Cardiac atrium fibroblast (primary cell): ENCODE results near the gene BANP. TPM values are rescaled to one million over a fixed set of nuclear protein-coding genes. Genes with fewer than 3 reads are reported as not detected.

Experiments used
- total RNA-seq: library from RNA; depleted of rRNA; stranded (reverse); fragments of >200 nt; gene quantifications from 2 replicates; pipeline ENCODE4 v1.2.3, GENCODE V29; 2015

BANP gene, protein sequence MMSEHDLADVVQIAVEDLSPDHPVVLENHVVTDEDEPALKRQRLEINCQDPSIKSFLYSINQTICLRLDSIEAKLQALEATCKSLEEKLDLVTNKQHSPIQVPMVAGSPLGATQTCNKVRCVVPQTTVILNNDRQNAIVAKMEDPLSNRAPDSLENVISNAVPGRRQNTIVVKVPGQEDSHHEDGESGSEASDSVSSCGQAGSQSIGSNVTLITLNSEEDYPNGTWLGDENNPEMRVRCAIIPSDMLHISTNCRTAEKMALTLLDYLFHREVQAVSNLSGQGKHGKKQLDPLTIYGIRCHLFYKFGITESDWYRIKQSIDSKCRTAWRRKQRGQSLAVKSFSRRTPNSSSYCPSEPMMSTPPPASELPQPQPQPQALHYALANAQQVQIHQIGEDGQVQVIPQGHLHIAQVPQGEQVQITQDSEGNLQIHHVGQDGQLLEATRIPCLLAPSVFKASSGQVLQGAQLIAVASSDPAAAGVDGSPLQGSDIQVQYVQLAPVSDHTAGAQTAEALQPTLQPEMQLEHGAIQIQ
- total RNA-seq, result 14.1 and 20.9 TPM in 2 replicates

DNA sequence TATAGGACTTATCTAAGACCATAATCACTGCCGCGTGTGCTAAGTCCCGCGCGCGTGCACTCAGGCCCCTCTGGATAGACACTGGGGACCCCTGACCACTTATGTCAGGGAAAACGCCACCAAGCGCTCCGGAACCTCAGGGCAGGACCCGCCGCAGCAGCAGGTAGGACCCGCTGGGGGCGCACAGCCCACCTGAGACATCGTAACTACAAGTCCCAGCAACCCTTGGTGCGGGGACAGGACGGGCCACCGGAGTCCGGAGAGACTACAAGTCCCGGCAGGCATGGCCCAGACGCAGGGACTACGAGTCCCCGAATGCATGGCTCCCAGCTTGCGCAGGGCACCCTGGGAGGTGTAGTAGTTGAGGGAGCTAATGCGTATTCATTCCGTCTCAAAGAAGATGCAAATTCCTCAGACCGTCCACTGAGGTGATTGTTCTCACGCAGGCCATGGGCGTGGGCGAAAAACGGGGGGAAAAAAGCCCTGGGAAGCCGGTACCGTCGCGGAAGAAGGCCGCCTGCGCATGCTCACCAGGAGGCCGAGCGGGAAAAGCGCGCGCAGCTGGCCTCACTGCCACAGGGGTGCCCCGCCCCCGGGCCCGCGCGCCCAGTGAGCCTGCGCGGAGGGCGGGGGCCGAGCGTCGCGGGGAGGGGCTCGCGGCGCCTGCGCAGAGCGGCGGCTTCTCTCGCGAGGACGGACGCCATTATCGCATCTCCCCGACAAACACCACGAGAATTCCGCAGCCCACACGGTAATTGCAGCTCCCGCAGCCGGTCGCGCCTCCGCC is at the start of gene BANP:
Gene BANP, plus strand, starts transcription at position 670 of the 787 bp plus-strand sequence. CDS start 23,682 bp downstream, outside the sequence.

DNA sequence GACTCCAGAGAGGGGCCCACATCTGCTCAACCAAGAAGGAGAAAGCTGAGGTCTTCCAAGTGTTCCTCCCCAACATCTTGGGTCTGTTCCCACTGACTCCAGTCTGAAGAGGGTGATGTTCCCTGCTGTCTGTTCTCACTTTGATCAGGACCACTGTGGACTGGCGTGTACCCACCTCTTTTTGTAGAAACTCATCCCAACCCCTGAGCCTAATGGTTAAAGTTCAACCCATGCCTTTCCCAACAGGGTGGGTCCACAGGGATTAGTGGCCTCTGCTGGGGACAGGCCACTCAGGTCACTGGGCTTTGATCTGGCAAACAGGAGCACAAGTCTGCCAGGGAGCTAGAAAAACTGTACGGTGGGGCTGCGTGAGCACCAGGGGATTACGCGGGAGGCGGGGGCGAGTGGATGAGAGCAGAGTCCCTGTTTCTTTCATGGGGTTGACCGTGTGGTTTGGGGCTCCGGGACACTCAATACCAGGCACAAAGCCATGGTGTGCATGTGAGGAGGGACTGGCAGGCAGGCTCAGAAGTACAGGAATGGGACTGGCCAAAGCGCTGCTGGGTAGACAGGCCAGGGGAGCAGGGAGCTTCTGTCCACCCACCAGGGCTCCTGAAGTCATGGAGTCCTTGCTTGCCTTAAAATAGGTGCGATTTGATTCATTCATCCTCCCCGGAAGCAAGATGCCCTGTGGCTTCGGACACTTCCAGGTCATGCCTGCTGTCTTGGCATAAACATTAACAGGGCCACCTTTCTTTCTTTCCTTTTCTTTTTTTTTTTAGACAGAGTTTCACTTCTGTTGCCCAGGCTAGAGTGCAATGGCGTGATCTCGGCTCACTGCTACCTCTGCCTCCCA is 14.6 kb upstream of the BANP start, which contains the start of gene CA5A:
Gene CA5A, minus strand, starts transcription at position 155 of the 856 bp plus-strand sequence. Its CDS starts 79 bp downstream, at position 76.

Other genes starting within 250 kb of the BANP start
- 11.0 and 21.1 TPM in 2 replicates for gene KLHDC4, start 185.4 kb upstream of the BANP start, total RNA-seq
- gene SLC7A5, start 81.9 kb upstream of the BANP start, total RNA-seq, result 61.9 and 70.2 TPM in 2 replicates
- gene CA5A, start 14.9 kb upstream of the BANP start, total RNA-seq, result not detected in 2 replicates